Vagina (tissue), 2 donors: Measurements from ENCODE around the gene NAA30. TPM values are rescaled to one million over a fixed set of nuclear protein-coding genes. Genes with fewer than 3 reads are reported as not detected.

Experiments
- DNase-seq, 2 donors: peaks; one replicate each; pipeline ENCODE4 v3.0.0-alpha.2; 2017; ENCODE audit errors: extremely low spot score in 2 of 2
- H3K27ac ChIP-seq: fragments of 200-600 bp; sonication (generic); one replicate; pipeline ENCODE4 v1.5.1; 2019
- H3K27me3 ChIP-seq: fragments of 200-600 bp; sonication (generic); one replicate; pipeline ENCODE4 v1.5.1; 2019
- H3K36me3 ChIP-seq, 2 donors: fragments of 200-600 bp; sonication (generic); one replicate each; pipeline ENCODE4 v1.5.1; 2017 to 2019
- H3K4me1 ChIP-seq: fragments of 200-600 bp; sonication (generic); one replicate; pipeline ENCODE4 v1.5.1; 2019
- H3K4me3 ChIP-seq, 2 donors: fragments of 200-600 bp; sonication (generic); 1 replicate in 1 of 2; 2 replicates in 1 of 2; pipeline ENCODE4 v1.5.1; 2016 to 2019
- H3K9me3 ChIP-seq: fragments of 200-600 bp; sonication (generic); one replicate; pipeline ENCODE4 v1.5.1; 2019
- CTCF ChIP-seq, 3 experiments: fragments of 450-650 bp in 2 of 3; fragments of 200-600 bp in 1 of 3; sonication (generic) in 1 of 3; IDR thresholded peaks; one replicate each; pipeline ENCODE4 v1.5.1; 2017 to 2019; ENCODE audit warnings: antibody characterized with exemption in 3 of 3, mild to moderate bottlenecking in 2 of 3, moderate library complexity in 2 of 3
- POLR2A ChIP-seq, 2 donors: fragments of 450-650 bp; IDR thresholded peaks; one replicate each; pipeline ENCODE4 v1.6.1; 2017; ENCODE audit warnings: antibody characterized with exemption in 2 of 2, mild to moderate bottlenecking in 2 of 2, moderate library complexity in 2 of 2
- POLR2AphosphoS5 ChIP-seq, 2 donors: sonication (generic); formaldehyde crosslinking; IDR thresholded peaks; one replicate each; pipeline ENCODE4 v1.9.0; 2017; ENCODE audit warnings: antibody characterized with exemption in 2 of 2, mild to moderate bottlenecking in 2 of 2, low read depth in 1 of 2; ENCODE audit not compliant: insufficient read depth in 1 of 2
- intact Hi-C: fragments of 100-400 bp; cut with DNase I; formaldehyde crosslinking; loops from one replicate; pipeline ENCODE4 v1.15.1; 2023
- total RNA-seq: library from RNA; depleted of rRNA; stranded (reverse); fragments of >200 nt; gene quantifications from one replicate; pipeline ENCODE4 v1.2.3, GENCODE V29; 2016

NAA30 gene
- total RNA-seq, 1 donor from 2014 or later: 14.0 TPM

GRCh38 chr14:57388067-57388466 is 2.3 kb upstream of the NAA30 start:
- Histone ChIP-seq H3K4me3 (no peak overlapping the region), H3K4me1 (peaks cover 20% of the 10 kb centered on the region), H3K36me3 (no peaks in the 10 kb centered on the region), H3K27me3 (no peaks in the 10 kb centered on the region), H3K9me3 (no peaks in the 10 kb centered on the region), H3K27ac (no peak overlapping the region)
- DNase-seq: no peak
- TF ChIP-seq POLR2A (IDR thresholded peaks at IDR 0.05) (no peak), CTCF (IDR thresholded peaks at IDR 0.05) (no peak), POLR2AphosphoS5 (IDR thresholded peaks at IDR 0.05; ENCODE audit: insufficient read depth in 1 of 2, low read depth in 1 of 2) (no peak)
- intact Hi-C loops: no loop called here

- Histone ChIP-seq H3K27me3 (no peaks in the 10 kb centered on the region), H3K36me3 (no peaks in the 10 kb centered on the region), H3K27ac (peak overlapping the region; percentile 86), H3K4me1 (peaks cover 33% of the 10 kb centered on the region), H3K9me3 (no peaks in the 10 kb centered on the region), H3K4me3 (peak overlapping the region; percentile 81 to 93)
- no peak for TF ChIP-seq CTCF (IDR thresholded peaks at IDR 0.05)
- TF ChIP-seq POLR2AphosphoS5 (IDR thresholded peaks at IDR 0.05; ENCODE audit: insufficient read depth in 1 of 2, low read depth in 1 of 2): no peak
- no peak for TF ChIP-seq POLR2A (IDR thresholded peaks at IDR 0.05)
- no peak for DNase-seq
- intact Hi-C loops: no loop called here
Measured at GRCh38 chr14:57389646-57390036, 745 bp upstream of the NAA30 start.

- TF ChIP-seq POLR2AphosphoS5 (IDR thresholded peaks at IDR 0.05; ENCODE audit: insufficient read depth in 1 of 2, low read depth in 1 of 2) (peak in 1 of 2 donors; percentile 7), CTCF (IDR thresholded peaks at IDR 0.05) (no peak)
- no peaks in the 10 kb centered on the region for H3K36me3 ChIP-seq
- intact Hi-C loops: no loop called here
Measured at GRCh38 chr14:57390806-57391516, 575 bp downstream of the NAA30 start.

GRCh38 chr14:57391517-57392195 is 1.3 kb downstream of the NAA30 start:
- TF ChIP-seq CTCF (IDR thresholded peaks at IDR 0.05): no peak
- peak overlapping the region; percentile 81 to 93 for H3K4me3 ChIP-seq
- intact Hi-C loops: no loop called here
- no peaks in the 10 kb centered on the region for H3K27me3 ChIP-seq
- no peaks in the 10 kb centered on the region for H3K9me3 ChIP-seq
- H3K27ac ChIP-seq: peak overlapping the region; percentile 86
- H3K36me3 ChIP-seq: no peaks in the 10 kb centered on the region
- H3K4me1 ChIP-seq: peaks cover 33% of the 10 kb centered on the region
- no peak for DNase-seq

More at GRCh38 chr14:57390806-57391516, 575 bp downstream of the NAA30 start:
- Histone ChIP-seq H3K27ac (peak overlapping the region; percentile 86), H3K27me3 (no peaks in the 10 kb centered on the region), H3K4me1 (peaks cover 33% of the 10 kb centered on the region), H3K4me3 (peak overlapping the region; percentile 81 to 93), H3K9me3 (no peaks in the 10 kb centered on the region)
- peak in 1 of 2 donors; percentile 95 for DNase-seq

GRCh38 chr14:57392830-57393229 is 2.4 kb downstream of the NAA30 start:
- Histone ChIP-seq H3K36me3 (no peaks in the 10 kb centered on the region), H3K27ac (no peak overlapping the region), H3K9me3 (no peaks in the 10 kb centered on the region), H3K4me3 (no peak overlapping the region), H3K4me1 (peaks cover 33% of the 10 kb centered on the region), H3K27me3 (no peaks in the 10 kb centered on the region)
- intact Hi-C loops: no loop called here
- no peak for DNase-seq
- TF ChIP-seq POLR2A (IDR thresholded peaks at IDR 0.05) (no peak), POLR2AphosphoS5 (IDR thresholded peaks at IDR 0.05; ENCODE audit: insufficient read depth in 1 of 2, low read depth in 1 of 2) (no peak), CTCF (IDR thresholded peaks at IDR 0.05) (no peak)
